Muscle layer of duodenum (tissue), 2 donors: Measurements from ENCODE around the gene PCDHGB2.
"Not testable (repeated sequence)": the region's sequence is repeated elsewhere in the genome, so short reads cannot be mapped to it uniquely, and the experiment has no call there.

Experiments
- H3K27ac ChIP-seq: one replicate; pipeline ENCODE4 v1.7.0; 2013; ENCODE audit warnings: mild to moderate bottlenecking, low read length
- H3K27me3 ChIP-seq: one replicate; pipeline ENCODE4 v1.7.0; 2013; ENCODE audit warnings: low read depth, mild to moderate bottlenecking, control low read depth, low read length
- H3K36me3 ChIP-seq, 2 donors: one replicate each; pipeline ENCODE4 v1.7.0; 2013; ENCODE audit warnings: low read length in 2 of 2, control low read depth in 1 of 2, mild to moderate bottlenecking in 1 of 2; ENCODE audit not compliant: insufficient read depth in 2 of 2, control insufficient read depth in 1 of 2
- H3K4me1 ChIP-seq, 2 donors: one replicate each; pipeline ENCODE4 v1.7.0; 2013; ENCODE audit warnings: low read length in 2 of 2, mild to moderate bottlenecking in 2 of 2, control low read depth in 1 of 2, moderate library complexity in 1 of 2; ENCODE audit not compliant: insufficient read depth in 2 of 2, control insufficient read depth in 1 of 2
- H3K4me3 ChIP-seq, 2 donors: one replicate each; pipeline ENCODE4 v1.7.0; 2013; ENCODE audit warnings: low read length in 2 of 2, low read depth in 1 of 2, mild to moderate bottlenecking in 1 of 2
- H3K9me3 ChIP-seq, 2 donors: one replicate each; pipeline ENCODE4 v1.7.0; 2013; ENCODE audit warnings: low read length in 2 of 2, control low read depth in 1 of 2, mild to moderate bottlenecking in 1 of 2; ENCODE audit not compliant: control insufficient read depth in 1 of 2
- donor health status: healthy.

Gene PCDHGB2

DNA sequence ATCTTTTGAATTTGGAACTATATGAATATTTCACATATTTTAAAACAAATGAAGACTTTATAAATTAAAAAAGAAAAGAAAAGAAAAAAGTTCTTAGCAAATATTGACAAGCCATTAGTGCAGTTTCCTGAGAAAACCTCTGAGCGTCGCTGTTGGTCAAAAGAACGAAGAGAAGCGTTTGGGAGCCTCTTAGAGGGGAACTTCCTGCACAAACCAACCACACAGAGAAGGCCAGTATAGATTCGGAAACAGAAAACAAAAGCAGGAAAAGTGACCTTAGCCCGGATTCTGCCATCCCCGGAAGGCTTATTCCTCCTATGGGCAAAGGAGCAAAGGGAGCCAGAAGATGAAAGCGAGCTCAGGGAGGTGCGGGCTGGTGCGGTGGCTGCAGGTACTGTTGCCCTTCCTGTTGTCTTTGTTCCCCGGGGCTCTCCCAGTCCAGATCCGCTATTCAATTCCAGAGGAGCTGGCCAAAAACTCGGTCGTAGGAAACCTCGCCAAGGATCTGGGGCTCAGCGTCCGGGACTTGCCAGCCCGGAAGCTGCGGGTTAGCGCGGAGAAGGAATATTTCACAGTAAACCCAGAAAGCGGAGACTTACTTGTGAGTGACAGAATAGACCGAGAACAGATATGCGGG is at the start of gene PCDHGB2:
Gene PCDHGB2, plus strand, starts transcription at position 205 of the 637 bp plus-strand sequence. Its CDS starts 142 bp downstream, at position 347.
- Histone ChIP-seq H3K36me3 (no peaks in the 10 kb centered on the region), H3K4me1 (no peaks in the 10 kb centered on the region), H3K9me3 (peaks cover 71 to 80% of the 10 kb centered on the region in 2 donors), H3K4me3 (peak within 1 kb of the TSS; percentile 48 to 58), H3K27ac (no peak within 1 kb of the TSS), H3K27me3 (no peaks in the 10 kb centered on the region)

DNA sequence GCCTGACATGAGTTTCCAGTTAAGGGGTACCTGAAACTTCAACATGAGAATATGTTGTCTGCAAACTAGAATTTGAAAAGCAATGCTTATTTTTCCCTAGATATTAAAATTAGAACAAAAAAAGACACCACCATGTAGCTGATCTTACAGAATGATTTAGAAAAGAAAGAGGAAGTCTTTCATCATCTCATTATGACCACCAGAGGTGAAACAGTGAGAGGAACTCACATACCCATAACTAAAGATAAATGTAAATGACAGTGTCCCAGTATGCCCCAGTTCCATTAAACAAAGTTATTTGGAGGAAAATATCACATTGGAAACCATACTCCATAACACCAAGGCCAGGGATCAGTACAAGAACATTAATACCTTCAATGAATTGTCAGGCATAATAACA is 46.1 kb upstream of the PCDHGB2 start:
- Histone ChIP-seq H3K4me1 (no peaks in the 10 kb centered on the region), H3K27me3 (no peaks in the 10 kb centered on the region), H3K27ac (no peak overlapping the region), H3K4me3 (peak overlapping the region in 1 of 2 donors; percentile 42), H3K9me3 (peaks cover 60 to 81% of the 10 kb centered on the region in 2 donors), H3K36me3 (peaks cover under 1 to 70% of the 10 kb centered on the region in 2 donors)

DNA sequence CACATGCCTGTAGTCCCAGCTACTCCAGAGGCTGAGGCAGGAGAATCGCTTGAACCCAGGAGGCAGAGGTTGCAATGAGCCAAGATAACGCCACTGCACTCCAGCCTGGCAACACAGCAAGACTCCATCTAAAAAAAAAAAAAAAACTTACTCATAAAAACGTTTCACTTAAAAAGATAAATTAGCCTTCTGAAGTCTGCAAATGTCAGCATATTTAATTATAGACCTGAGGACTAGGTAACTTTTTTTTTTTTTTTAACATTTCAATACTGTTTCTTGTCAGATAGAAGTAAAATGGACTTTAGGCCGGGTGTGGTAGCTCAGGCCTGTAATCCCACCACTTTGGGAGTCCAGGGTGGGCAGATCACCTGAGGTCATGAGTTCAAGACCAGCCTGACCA is 42.8 kb upstream of the PCDHGB2 start:
- peaks cover 13 to 78% of the 10 kb centered on the region in 2 donors for H3K36me3 ChIP-seq
- H3K4me3 ChIP-seq: peak overlapping the region in 1 of 2 donors; percentile 37
- peaks cover 64 to 75% of the 10 kb centered on the region in 2 donors for H3K9me3 ChIP-seq
- H3K27me3 ChIP-seq, H3K27ac ChIP-seq: not testable (repeated sequence)
- peaks cover 0 to 10% of the 10 kb centered on the region in 2 donors for H3K4me1 ChIP-seq

DNA sequence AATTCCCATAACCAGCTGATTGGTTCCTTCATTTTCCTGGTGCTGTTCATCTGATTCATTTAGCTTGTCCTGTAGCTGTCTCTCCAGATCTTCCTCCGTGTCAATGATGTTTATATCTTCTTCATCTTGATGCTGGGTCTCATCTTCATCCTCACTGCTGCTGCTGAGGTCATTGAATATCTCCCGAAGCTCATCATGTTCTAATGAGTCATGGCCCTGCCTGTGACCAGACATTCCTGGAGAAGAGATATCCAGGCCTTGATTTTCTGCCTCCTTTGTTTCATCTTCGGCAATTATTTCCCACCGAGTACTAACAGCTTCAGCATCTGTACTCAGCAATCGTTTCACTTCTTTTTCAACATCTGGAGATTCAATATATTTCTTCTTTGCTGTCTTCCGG is 40.6 kb upstream of the PCDHGB2 start:
- peaks cover 13 to 58% of the 10 kb centered on the region in 2 donors for H3K36me3 ChIP-seq
- no peak overlapping the region for H3K27ac ChIP-seq
- peaks cover 0 to 10% of the 10 kb centered on the region in 2 donors for H3K4me1 ChIP-seq
- no peaks in the 10 kb centered on the region for H3K27me3 ChIP-seq
- peaks cover 58 to 60% of the 10 kb centered on the region in 2 donors for H3K9me3 ChIP-seq
- H3K4me3 ChIP-seq: peak overlapping the region; percentile 87 to 90

DNA sequence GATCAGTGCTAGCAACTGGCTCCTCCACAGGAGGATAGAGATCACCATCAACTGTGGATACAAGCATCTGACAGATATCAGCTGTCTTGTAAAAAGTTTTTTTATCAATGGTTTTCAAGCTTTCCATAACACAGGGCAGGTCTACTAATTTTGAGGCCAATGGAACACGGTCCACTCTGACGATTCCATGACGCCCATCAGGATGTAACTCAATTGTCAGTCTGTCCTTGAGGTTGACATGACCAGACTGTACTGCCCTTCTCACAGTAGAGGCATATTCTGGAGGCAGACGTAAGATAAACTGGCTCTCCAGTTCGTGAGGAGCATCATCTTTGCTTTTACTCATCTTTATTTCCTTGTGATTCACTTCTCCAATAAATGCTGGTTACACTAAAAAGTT is 40.1 kb upstream of the PCDHGB2 start:
- Histone ChIP-seq H3K27ac (no peak overlapping the region), H3K36me3 (peaks cover 13 to 55% of the 10 kb centered on the region in 2 donors), H3K4me3 (peak overlapping the region; percentile 87 to 90), H3K4me1 (peaks cover 0 to 10% of the 10 kb centered on the region in 2 donors), H3K27me3 (no peaks in the 10 kb centered on the region), H3K9me3 (peaks cover 54 to 59% of the 10 kb centered on the region in 2 donors)

DNA sequence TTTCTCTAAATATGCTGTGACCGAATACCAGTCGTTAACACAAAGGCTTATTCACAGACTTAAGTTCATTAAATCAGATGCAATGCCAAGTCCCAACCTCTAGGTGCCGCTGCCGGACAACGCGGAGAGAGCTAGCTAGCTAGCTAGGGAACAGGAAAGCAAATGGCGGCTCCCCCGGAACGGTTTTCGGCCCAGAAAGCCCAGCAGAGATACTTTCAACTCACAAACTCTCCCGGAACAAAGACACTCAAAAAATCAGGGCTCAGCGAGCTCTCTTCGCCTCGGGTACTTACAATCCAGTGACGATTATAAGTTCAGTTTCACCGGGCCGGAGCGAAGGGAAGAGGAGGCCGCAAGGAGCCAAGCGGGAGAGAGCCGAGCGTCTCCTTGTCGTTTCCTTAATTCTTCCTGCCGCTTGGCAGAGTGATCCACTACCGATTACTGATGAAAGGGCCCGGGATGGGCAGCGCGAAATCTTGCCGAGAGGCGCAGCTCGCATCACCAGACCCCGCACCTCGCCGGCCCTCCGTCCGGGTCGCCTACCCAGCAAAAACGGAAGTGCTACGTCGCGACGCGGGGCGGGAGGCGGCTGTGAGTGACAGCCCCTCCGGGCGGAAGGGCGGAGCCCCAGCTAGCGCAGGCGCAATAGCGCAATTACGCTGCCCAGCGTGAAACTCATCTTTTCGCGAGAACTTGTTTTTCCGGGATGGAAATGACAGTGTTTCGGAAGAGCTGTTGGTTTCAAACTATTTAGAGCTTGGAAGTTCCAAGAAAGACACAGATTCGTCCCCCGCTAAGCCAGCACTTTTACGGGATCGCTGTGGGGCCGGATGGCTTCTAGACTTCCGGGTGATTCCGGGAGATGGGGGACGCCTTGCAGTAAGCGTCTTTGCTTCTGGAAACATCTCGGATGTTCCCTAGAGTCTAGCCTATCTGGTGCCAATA is 39.3 kb upstream of the PCDHGB2 start, which contains the start of gene TAF7:
Gene TAF7, minus strand, starts transcription at position 560 of the 945 bp plus-strand sequence. CDS start 740 bp downstream, outside the sequence.
- Histone ChIP-seq H3K27me3 (no peaks in the 10 kb centered on the region), H3K9me3 (peaks cover 47 to 52% of the 10 kb centered on the region in 2 donors), H3K4me3 (peak within 1 kb of the TSS; percentile 87 to 90), H3K36me3 (peaks cover 13 to 47% of the 10 kb centered on the region in 2 donors), H3K27ac (peak within 1 kb of the TSS; percentile 95), H3K4me1 (peaks cover 0 to 10% of the 10 kb centered on the region in 2 donors)

DNA sequence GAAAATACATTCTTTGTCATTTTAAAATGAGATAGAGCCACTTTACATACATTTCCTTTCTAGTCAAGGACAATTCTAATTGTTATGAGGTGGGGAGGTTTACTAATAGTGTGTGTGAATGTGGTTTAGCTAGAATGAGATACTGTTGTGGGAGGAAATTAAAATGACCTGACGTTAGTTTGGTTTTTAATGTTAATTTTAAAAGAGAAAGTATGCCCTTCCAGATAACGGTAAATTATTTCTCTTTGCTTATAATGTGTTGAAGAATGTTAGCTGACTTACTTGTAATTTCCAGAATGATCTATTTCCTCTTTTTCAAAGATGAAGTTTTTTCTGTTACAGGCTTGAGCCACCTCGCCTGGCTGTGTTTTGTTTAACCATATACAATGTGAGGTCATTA is 37.5 kb upstream of the PCDHGB2 start:
- Histone ChIP-seq H3K4me1 (peaks cover 0 to 10% of the 10 kb centered on the region in 2 donors), H3K4me3 (peak overlapping the region in 1 of 2 donors; percentile 6), H3K27ac (no peak overlapping the region), H3K36me3 (peaks cover 13 to 30% of the 10 kb centered on the region in 2 donors), H3K9me3 (peaks cover 44 to 46% of the 10 kb centered on the region in 2 donors), H3K27me3 (no peaks in the 10 kb centered on the region)

DNA sequence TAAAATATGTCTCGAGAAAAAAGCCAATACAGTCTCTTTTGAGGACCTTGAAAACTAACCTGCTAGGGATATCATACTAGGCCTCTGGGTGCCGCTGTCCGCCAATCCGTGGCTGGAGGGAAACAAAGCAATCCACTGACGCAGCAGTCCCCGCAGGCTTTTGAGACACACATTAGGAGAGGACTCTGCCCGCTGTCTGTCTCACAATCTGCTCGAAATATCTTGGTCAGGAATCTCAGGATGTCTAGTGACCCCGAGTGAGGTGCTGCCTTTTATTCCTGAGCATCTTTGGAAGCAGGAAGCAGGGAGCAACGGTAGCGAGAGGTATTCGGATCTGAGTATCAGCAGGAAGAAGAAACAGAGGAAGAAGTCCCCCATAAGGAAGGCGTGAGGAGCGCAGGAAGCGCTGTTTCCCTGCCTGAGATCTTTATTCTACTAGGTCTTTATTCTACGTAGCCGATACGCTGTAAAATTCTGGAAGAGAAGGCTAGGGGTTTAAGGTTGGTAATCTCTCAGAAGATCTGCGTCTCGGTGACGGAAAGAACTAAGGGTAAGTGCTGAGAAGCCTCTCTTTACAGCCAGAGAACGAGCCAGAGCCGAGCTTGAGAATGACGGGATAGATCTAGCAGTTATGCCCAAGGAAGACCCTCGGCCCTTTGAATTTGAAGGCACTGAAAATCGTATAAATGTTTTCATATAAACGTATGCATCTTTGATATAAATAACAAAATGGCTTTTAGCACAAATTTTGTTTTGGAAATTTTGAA is 33.5 kb upstream of the PCDHGB2 start:
- H3K36me3 ChIP-seq: peaks cover 0 to 3% of the 10 kb centered on the region in 2 donors
- H3K27ac ChIP-seq: peak overlapping the region; percentile 41
- H3K9me3 ChIP-seq: peaks cover 42 to 53% of the 10 kb centered on the region in 2 donors

DNA sequence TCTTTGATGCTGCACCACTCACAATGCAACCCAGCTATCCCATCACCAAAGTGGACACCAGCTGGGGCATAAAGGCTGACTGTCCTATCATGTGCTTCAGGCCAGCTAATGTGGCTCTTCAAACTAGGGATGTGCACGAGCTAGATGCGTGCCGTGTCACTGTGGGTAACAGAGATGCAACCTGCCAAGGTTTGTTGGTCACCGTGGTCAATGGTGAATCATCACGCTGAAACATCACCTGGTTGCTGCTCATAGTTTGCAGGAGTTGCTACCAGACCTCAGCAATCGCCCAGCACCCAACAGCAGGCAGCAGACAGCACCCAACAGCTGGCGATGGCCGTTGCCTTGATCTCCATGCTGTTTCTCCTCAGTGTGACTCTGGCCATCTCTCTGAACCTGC is 31.6 kb upstream of the PCDHGB2 start:
- peak overlapping the region in 1 of 2 donors; percentile 54 for H3K4me3 ChIP-seq
- H3K27ac ChIP-seq: no peak overlapping the region
- H3K27me3 ChIP-seq: no peaks in the 10 kb centered on the region
- H3K36me3 ChIP-seq: peaks cover 0 to 3% of the 10 kb centered on the region in 2 donors
- H3K4me1 ChIP-seq: no peaks in the 10 kb centered on the region
- peaks cover 37 to 65% of the 10 kb centered on the region in 2 donors for H3K9me3 ChIP-seq

More for the DNA sequence above, 33.5 kb upstream of the PCDHGB2 start:
- H3K4me3 ChIP-seq: peak overlapping the region; percentile 57 to 60
- no peaks in the 10 kb centered on the region for H3K4me1 ChIP-seq
- H3K27me3 ChIP-seq: no peaks in the 10 kb centered on the region

DNA sequence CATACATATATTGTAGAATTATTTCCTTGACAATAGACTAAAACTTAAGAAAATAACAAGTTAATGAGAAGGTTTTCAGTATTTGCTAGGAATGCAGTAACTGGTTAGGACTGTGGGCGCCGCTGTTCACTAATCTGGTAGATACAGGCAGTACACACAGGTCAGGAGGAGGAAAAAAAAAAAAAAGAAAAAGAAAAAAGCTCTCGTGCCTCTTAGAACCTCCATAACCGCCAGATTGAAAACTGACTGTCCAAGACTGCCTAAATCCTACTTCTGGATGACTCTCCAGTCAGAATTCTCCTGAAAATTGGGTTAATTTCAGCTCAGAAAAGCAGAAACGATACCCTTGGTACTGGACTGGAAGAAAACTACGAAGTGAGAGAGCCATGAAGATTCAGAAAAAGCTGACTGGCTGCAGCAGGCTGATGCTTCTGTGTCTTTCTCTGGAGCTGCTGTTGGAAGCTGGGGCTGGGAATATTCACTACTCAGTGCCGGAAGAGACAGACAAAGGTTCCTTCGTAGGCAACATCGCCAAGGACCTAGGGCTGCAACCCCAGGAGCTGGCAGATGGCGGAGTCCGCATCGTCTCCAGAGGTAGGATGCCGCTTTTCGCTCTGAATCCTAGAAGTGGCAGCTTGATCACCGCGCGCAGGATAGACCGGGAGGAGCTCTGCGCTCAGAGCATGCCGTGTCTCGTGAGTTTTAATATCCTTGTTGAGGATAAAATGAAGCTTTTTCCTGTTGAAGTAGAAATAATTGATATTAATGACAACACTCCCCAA is 29.3 kb upstream of the PCDHGB2 start, which contains the start of gene PCDHGA1:
Gene PCDHGA1, plus strand, starts transcription at position 216 of the 782 bp plus-strand sequence.
- Histone ChIP-seq H3K4me1 (no peaks in the 10 kb centered on the region), H3K4me3 (peak within 1 kb of the TSS in 1 of 2 donors; percentile 54), H3K9me3 (peaks cover 50 to 67% of the 10 kb centered on the region in 2 donors), H3K27me3 (no peaks in the 10 kb centered on the region), H3K36me3 (peaks cover 0 to 3% of the 10 kb centered on the region in 2 donors), H3K27ac (no peak within 1 kb of the TSS)
